ENCODE data around the gene PPARGC1A. TPM values are rescaled to one million over a fixed set of nuclear protein-coding genes. Genes with fewer than 3 reads are reported as not detected.

PPARGC1A gene
- total and polyA plus RNA-seq, 2 of the 13 experiments (the other 11 are each of a cell fraction or from before 2014, with no cell fraction given), result 20.7 to 37.3 TPM

DNA sequence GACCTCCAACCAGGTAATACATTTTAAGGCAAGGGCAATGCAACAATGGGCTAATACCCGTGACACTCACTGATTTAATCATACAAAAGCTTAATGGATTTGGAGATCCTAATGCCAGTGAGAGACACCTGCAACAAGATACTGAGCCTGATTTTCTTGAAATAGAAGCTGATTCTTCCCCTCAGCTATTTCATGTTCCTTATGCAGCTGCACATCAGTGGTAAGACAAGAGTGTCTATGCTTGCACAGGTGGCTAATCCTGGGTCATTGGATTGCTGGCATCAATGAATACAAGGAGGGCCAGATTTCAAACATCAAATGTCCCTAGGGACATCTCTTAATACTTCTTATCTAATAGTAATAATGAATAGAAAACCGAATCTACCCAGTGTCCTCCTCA is 139.7 kb downstream of the PPARGC1A start:
- no peaks in the 10 kb centered on the region for H3K36me3 ChIP-seq (replicated peaks in 1 of 2; ENCODE audit: control insufficient read depth in 1 of 2, insufficient read depth in 2 of 2, low read length in 2 of 2)
- DNase-seq (ENCODE audit: low spot score), result no peak
- H3K27ac ChIP-seq (ENCODE audit: extremely low read length, insufficient read depth, low read length), result no peak overlapping the region
- H4K20me1 ChIP-seq (ENCODE audit: insufficient read depth, low read length), result no peaks in the 10 kb centered on the region
- no TSS peak for BruUV-seq (replicated peaks)
- ChIA-PET CTCF (ENCODE audit: low intra/inter-chr PET ratio, low total read pairs) (no interaction called here), POLR2A (no interaction called here)
- H3K79me2 ChIP-seq (ENCODE audit: insufficient read depth, low read length), result no peaks in the 10 kb centered on the region
- no peaks in the 10 kb centered on the region for H3K9me3 ChIP-seq (ENCODE audit: low read length)
- no peak overlapping the region for H2AFZ ChIP-seq (ENCODE audit: low read length)
- 0% methylated on average over 2 of the region's 2 CpGs for WGBS (ENCODE audit: low lambda C conversion rate)
- no peak for FAIRE-seq
- no peaks in the 10 kb centered on the region for H3K4me1 ChIP-seq (ENCODE audit: insufficient read depth, low read length)
- intact Hi-C loops (cut with micrococcal nuclease; ENCODE audit: unreplicated experiment), result no loop called here
- no peaks in the 10 kb centered on the region for H3K27me3 ChIP-seq (ENCODE audit: control insufficient read depth in 1 of 2, insufficient read depth in 2 of 2, low read length in 2 of 2)
- TF ChIP-seq ZSCAN31 (CRISPR knock-in tag; IDR thresholded peaks at IDR 0.05; ENCODE audit: low read depth) (no peak), ETV5 (CRISPR knock-in tag; IDR thresholded peaks at IDR 0.05; ENCODE audit: borderline replicate concordance) (no peak), ZNF275 (CRISPR knock-in tag; IDR thresholded peaks at IDR 0.05; ENCODE audit: borderline replicate concordance) (no peak), ZNF703 (CRISPR knock-in tag; IDR thresholded peaks at IDR 0.05; ENCODE audit: borderline replicate concordance) (no peak), ZNF317 (CRISPR knock-in tag; IDR thresholded peaks at IDR 0.05) (no peak), ZNF687 (CRISPR knock-in tag; IDR thresholded peaks at IDR 0.05) (no peak), RFXANK (CRISPR knock-in tag; IDR thresholded peaks at IDR 0.05) (no peak), POLR2G (IDR thresholded peaks at IDR 0.05; ENCODE audit: low read depth, low read length) (no peak), PPARG (CRISPR knock-in tag; conservative IDR thresholded peaks at IDR 0.05) (no peak), ONECUT2 (CRISPR knock-in tag; IDR thresholded peaks at IDR 0.05) (no peak), LCORL (IDR thresholded peaks at IDR 0.05) (no peak), LCORL (CRISPR knock-in tag; IDR thresholded peaks at IDR 0.05) (no peak), MLXIP (CRISPR knock-in tag; IDR thresholded peaks at IDR 0.05; ENCODE audit: borderline replicate concordance) (no peak)
- TF ChIP-seq, protein P1, sequence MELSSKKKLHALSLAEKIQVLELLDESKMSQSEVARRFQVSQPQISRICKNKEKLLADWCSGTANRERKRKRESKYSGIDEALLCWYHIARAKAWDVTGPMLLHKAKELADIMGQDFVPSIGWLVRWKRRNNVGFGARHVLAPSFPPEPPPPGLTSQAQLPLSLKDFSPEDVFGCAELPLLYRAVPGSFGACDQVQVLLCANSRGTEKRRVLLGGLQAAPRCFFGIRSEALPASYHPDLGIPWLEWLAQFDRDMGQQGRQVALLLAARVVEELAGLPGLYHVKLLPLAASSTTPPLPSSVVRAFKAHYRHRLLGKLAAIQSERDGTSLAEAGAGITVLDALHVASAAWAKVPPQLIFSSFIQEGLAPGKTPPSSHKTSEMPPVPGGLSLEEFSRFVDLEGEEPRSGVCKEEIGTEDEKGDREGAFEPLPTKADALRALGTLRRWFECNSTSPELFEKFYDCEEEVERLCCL (CRISPR knock-in tag; IDR thresholded peaks at IDR 0.05; ENCODE audit: borderline replicate concordance), result no peak
- no peak for ATAC-seq
- in situ Hi-C loops (cut with HindIII; ENCODE audit: extremely low pct_ligation_motif_present, low pct_unique_long_range_greater_than_20kb), result no loop called here
- H3K4me2 ChIP-seq (ENCODE audit: low read depth, low read length), result no peak overlapping the region
- H3K9ac ChIP-seq (ENCODE audit: insufficient read depth, low read depth, low read length), result no peak overlapping the region
- no peak overlapping the region for H3K4me3 ChIP-seq (replicated peaks in 1 of 3; ENCODE audit: insufficient read depth in 1 of 3, low read depth in 2 of 3, low read length in 3 of 3)

Measured in HepG2 (cell line).